DOHH2 (cell line): ENCODE results near the gene KCNIP1.

Experiments used
- H3F3A ChIP-seq: fragments of 200-600 bp; sonication (generic), shearing (Covaris generic); 2 replicates; pipeline ENCODE4 v1.6.0; 2016; ENCODE audit warnings: antibody characterized with exemption, mild to moderate bottlenecking; ENCODE audit not compliant: control insufficient read depth, insufficient read depth
- H3K27ac ChIP-seq: fragments of 200-600 bp; sonication (generic); 2 replicates; pipeline ENCODE4 v1.5.1; 2014; ENCODE audit warnings: low read depth, mild to moderate bottlenecking, low read length, moderate library complexity
- H3K27me3 ChIP-seq: fragments of 200-600 bp; sonication (generic); 2 replicates; pipeline ENCODE4 v1.6.1; 2014; ENCODE audit warnings: mild to moderate bottlenecking, low read length, mixed read lengths; ENCODE audit not compliant: control insufficient read depth
- H3K36me3 ChIP-seq: fragments of 200-600 bp; sonication (generic); 2 replicates; pipeline ENCODE4 v1.6.1; 2014; ENCODE audit warnings: mild to moderate bottlenecking, low read length, moderate library complexity, mixed read lengths; ENCODE audit not compliant: control insufficient read depth
- H3K4me1 ChIP-seq: fragments of 200-600 bp; sonication (generic); 2 replicates; pipeline ENCODE4 v1.6.1; 2014; ENCODE audit warnings: mild to moderate bottlenecking, low read length, mixed read lengths; ENCODE audit not compliant: control insufficient read depth
- H3K4me2 ChIP-seq: fragments of 200-600 bp; sonication (generic); 2 replicates; pipeline ENCODE4 v1.6.0; 2014; ENCODE audit warnings: mild to moderate bottlenecking, low read length, moderate library complexity
- H3K4me3 ChIP-seq: fragments of 200-600 bp; sonication (generic); 2 replicates; pipeline ENCODE4 v1.5.1; 2014; ENCODE audit warnings: mild to moderate bottlenecking, low read length, mixed read lengths
- H3K79me2 ChIP-seq: fragments of 200-600 bp; sonication (generic); 2 replicates; pipeline ENCODE4 v1.6.1; 2014; ENCODE audit warnings: mild to moderate bottlenecking, low read length, mixed read lengths; ENCODE audit not compliant: control insufficient read depth
- H3K9me2 ChIP-seq: fragments of 200-600 bp; sonication (generic); replicated peaks from 2 replicates; pipeline ENCODE4 v1.6.1; 2014; ENCODE audit warnings: mild to moderate bottlenecking, low read length, mixed read lengths; ENCODE audit not compliant: control insufficient read depth
- H3K9me3 ChIP-seq: fragments of 200-600 bp; sonication (generic); 2 replicates; pipeline ENCODE4 v1.6.1; 2014; ENCODE audit warnings: antibody characterized with exemption, low read length, mixed read lengths; ENCODE audit not compliant: control insufficient read depth, insufficient read depth
- H4K20me1 ChIP-seq: fragments of 200-600 bp; sonication (generic); 2 replicates; pipeline ENCODE4 v1.6.0; 2014; ENCODE audit warnings: low read depth, mild to moderate bottlenecking, antibody characterized with exemption, low read length, moderate library complexity; ENCODE audit not compliant: control insufficient read depth, insufficient read depth
- EZH2phosphoT487 ChIP-seq: fragments of 200-600 bp; sonication (generic); IDR thresholded peaks from 2 replicates; pipeline ENCODE4 v1.6.1; 2017; ENCODE audit warnings: borderline replicate concordance, mild to moderate bottlenecking, antibody characterized with exemption, low read length, moderate library complexity, mixed read lengths
- TF ChIP-seq, protein P1 (sequence below): fragments of 200-600 bp; sonication (generic); IDR thresholded peaks from one replicate; pipeline ENCODE4 v1.5.1; 2014; ENCODE audit warnings: antibody characterized with exemption, mild to moderate bottlenecking, low read depth, low read length; ENCODE audit not compliant: poor library complexity, severe bottlenecking

KCNIP1 gene

DNA sequence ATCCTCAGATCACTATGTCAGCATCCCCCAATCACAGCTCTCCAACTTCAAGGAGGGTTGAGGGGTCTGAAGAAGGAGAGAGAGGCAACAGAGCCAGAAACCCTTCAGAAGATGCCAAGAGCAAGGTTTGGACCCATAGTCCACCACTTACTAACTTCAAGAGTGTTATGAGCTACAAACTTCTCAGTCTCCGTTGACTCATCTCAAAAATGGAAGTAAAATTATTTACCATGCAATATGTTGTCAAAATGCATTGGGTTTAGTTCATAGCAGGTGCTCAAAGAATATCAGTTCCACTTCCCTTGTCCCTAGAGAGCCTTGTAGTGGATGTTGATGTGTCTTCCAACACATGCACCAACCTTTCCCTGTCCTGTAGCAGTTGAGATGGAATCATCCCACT, 116.0 kb downstream of the KCNIP1 start:
- H3K27me3 ChIP-seq: no peaks in the 10 kb centered on the region; the same call in 1 of the 2 replicates

DNA sequence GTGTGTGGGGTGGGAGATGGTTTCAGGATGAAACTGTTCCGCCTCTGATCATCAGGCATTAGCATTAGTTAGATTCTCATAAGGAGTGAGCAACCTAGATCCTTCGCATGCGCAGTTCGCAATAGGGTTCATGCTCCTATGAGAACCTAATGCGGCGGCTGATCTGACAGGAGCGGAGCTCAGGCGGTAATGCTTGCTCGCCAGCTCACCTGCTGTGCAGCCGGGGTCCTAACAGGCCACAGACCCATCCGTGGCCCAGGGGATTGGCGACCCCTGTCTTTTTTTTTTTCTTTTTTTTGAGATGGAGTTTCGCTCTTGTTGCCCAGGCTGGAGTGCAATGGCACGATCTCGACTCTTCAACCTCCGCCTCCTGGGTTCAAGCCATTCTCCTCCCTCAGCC, 119.1 kb downstream of the KCNIP1 start:
- Histone ChIP-seq H3K9me2 (no peaks in the 10 kb centered on the region), H3K9me3 (no peaks in the 10 kb centered on the region), H3K36me3 (no peaks in the 10 kb centered on the region), H3F3A (no peaks in the 10 kb centered on the region), H3K79me2 (no peaks in the 10 kb centered on the region), H3K27ac (no peak overlapping the region), H3K4me3 (no peak overlapping the region), H3K4me1 (no peaks in the 10 kb centered on the region), H3K4me2 (no peak overlapping the region), H4K20me1 (no peaks in the 10 kb centered on the region), H3K27me3 (no peaks in the 10 kb centered on the region; the same call in 1 of the 2 replicates)
- TF ChIP-seq, protein P1, sequence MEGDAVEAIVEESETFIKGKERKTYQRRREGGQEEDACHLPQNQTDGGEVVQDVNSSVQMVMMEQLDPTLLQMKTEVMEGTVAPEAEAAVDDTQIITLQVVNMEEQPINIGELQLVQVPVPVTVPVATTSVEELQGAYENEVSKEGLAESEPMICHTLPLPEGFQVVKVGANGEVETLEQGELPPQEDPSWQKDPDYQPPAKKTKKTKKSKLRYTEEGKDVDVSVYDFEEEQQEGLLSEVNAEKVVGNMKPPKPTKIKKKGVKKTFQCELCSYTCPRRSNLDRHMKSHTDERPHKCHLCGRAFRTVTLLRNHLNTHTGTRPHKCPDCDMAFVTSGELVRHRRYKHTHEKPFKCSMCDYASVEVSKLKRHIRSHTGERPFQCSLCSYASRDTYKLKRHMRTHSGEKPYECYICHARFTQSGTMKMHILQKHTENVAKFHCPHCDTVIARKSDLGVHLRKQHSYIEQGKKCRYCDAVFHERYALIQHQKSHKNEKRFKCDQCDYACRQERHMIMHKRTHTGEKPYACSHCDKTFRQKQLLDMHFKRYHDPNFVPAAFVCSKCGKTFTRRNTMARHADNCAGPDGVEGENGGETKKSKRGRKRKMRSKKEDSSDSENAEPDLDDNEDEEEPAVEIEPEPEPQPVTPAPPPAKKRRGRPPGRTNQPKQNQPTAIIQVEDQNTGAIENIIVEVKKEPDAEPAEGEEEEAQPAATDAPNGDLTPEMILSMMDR: no peak
- TF ChIP-seq EZH2phosphoT487: no peak

More for the DNA sequence above, 116.0 kb downstream of the KCNIP1 start:
- H3K27ac ChIP-seq: no peak overlapping the region
- no peaks in the 10 kb centered on the region for H3K79me2 ChIP-seq
- H3K9me3 ChIP-seq: no peaks in the 10 kb centered on the region
- no peaks in the 10 kb centered on the region for H3K9me2 ChIP-seq
- H3F3A ChIP-seq: no peaks in the 10 kb centered on the region
- H3K4me3 ChIP-seq: no peak overlapping the region
- H4K20me1 ChIP-seq: no peaks in the 10 kb centered on the region
- H3K36me3 ChIP-seq: no peaks in the 10 kb centered on the region
- H3K4me2 ChIP-seq: no peak overlapping the region
- H3K4me1 ChIP-seq: no peaks in the 10 kb centered on the region
- TF ChIP-seq, protein P1: no peak
- no peak for TF ChIP-seq EZH2phosphoT487

- H3K9me3 ChIP-seq: no peaks in the 10 kb centered on the region
- TF ChIP-seq, protein P1: peak; percentile 77
- no peak for TF ChIP-seq EZH2phosphoT487
- H3K4me2 ChIP-seq: no peak overlapping the region
- no peaks in the 10 kb centered on the region for H3K79me2 ChIP-seq
- H3K36me3 ChIP-seq: no peaks in the 10 kb centered on the region
- no peaks in the 10 kb centered on the region for H3F3A ChIP-seq
- H3K4me1 ChIP-seq: no peaks in the 10 kb centered on the region
- no peaks in the 10 kb centered on the region; the same call in 1 of the 2 replicates for H3K27me3 ChIP-seq
- H3K27ac ChIP-seq: no peak overlapping the region
- no peak overlapping the region for H3K4me3 ChIP-seq
- H4K20me1 ChIP-seq: no peaks in the 10 kb centered on the region
- H3K9me2 ChIP-seq: no peaks in the 10 kb centered on the region
These were observed 119.9 kb downstream of the KCNIP1 start for GRCh38 chr5:170623576-170624181.
